NCI-H187 (cell line): ENCODE results near the gene PPP1R27.

Experiments used
- DNase-seq, 2 experiments: peaks; one replicate each; lab custom pipeline; 2025; lab: John Stamatoyannopoulos, UW

Gene PPP1R27

DNA sequence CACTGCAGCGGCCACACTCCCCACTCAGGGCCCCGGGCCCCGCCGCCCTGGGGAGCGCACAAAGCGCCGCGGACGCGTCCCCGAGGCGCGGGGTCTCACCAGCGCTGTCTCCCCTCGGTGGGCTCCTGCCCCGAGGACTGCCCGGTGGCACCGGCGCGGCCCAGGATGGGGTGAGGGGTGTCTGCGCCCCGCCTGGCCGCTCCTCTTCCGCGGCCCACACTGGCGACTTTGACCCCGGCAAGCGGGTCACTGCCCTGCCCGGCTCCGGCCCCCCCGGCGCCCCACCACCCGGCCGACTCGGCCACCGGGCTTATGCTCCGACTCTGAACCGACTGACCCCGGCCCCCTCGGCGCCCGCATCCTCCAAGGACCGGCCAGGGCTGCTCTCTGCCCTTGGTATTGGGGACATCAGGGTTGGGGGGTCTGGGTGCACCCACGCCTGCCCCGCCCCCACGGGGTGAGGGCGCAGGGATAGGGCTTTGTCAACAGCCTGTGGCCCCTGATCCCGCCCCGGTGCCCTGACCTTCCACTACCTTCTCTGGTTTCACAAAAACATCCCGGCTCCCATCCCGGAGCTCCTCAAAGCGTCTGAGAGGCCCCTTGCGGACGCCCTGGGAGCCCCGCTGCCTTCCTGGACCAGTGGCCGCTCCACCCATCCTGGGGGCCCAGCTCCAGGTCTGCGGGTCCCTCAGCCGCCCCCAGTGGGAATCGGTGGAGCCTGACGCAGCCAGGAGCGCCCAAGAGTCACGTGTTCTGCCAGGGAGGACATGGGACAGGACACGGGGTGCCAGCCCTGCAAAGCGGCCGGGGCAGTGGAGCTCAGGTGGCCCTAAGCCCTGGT is 30.1 kb downstream of the PPP1R27 start:
- no peak for DNase-seq

GRCh38 chr17:81803728-81804558 is 30.9 kb downstream of the PPP1R27 start, which contains the start of gene GCGR:
Gene GCGR (plus strand): TSS chr17:81804150. CDS start chr17:81809019, 4,869 bp downstream.
- no peak for DNase-seq

DNA sequence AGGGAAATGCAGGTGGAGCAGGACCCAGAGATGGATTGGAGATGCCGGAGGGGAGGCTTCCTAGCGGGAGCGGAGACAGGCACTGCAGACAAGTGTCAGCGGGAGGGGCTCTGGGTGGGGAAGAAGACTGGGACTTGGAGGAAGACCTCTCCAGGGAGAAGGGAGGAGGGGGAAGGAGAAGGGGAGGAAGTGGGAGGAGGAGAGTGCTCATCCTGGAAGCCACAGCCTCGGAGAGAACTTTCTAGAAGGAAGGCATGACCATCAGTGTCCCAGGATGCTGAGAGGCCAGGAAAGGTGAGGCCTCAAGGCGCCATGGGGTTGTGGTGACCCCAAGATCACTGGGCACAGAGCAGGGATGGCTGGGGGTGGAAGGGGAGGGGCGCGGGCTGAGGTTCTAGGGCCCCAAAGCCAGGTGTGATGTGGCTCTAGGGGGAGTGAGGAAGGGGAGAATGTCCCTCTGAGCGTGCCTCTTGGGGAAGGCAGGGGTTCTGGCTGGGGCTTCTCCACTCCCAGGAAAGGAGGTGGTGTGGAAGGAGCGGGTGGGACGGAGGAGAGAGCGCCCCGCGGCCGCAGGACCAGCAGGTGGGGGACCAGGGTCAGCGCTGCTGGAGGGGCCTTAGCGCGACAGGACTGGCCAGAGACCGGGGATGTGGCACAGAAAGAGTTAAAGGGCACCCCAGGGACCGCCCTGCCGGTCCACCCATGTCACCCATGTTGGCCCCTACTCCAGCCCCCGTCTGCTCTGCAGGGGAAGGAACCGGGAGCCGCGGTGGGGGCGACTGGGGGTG is 31.8 kb downstream of the PPP1R27 start:
- DNase-seq, result no peak

DNA sequence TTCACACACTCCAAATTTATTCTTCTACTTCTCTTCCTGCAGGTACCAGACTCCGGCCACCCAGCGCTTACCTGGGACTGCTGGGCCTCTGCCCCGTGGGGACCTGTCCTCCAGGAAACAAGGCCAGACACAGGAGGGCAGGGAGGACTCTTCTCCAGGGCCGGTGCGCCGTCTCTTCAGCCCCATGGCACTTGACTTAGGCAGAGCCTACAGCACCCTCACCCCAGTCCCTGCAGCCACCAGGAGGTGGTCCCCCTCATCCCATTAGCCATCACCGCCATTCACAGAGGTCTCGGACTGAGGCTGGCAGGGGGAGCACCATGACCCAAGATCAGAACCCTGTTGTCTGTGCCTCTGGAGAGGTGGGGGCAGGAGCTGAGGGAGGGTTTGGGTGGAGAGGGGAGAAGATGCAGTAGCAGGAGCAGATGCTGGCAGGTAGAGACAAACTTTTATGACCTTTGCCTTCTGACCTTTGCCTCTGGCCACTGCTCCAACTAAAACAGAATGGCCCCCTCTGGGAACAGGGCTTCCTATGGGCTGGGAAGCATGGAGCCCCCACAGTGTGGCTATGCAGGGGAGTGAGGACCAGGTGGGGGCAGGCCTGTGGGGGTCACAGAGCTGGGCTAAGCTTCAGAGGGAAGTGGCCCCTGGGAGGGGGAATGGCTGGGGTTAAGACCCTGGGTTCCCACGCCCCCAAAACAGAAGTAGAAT is 32.6 kb downstream of the PPP1R27 start:
- DNase-seq, result no peak

- DNase-seq, result no peak
Observed at GRCh38 chr17:81801327-81801726, 33.5 kb downstream of the PPP1R27 start.

DNA sequence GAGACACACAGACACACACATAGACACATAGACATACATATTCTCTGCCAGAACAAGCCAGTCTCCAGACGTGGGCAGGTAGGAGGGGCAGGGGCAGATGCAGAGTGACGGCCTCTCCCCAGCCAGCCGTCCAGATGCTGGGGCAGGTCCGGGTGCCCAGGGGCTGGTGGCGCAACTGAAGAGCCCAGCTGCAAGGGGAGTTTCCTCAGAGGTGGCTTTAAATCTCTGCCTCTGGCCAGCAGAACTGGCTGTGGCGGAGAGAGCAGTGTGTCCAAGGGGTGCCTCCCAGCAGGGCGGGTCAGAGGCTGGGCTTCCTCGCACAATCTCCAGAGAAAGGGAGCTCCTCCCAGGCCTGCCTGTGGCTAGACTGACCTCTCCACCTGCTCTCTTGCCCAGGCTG is 40.3 kb downstream of the PPP1R27 start:
- no peak for DNase-seq

GRCh38 chr17:81794074-81794476 is 40.8 kb downstream of the PPP1R27 start:
- no peak for DNase-seq

GRCh38 chr17:81792675-81793615 is 41.9 kb downstream of the PPP1R27 start:
- DNase-seq, result no peak
